Kidney capillary endothelial cell (primary cell): ENCODE measurements around the gene PPP1R1B.

ENCODE experiments used
- DNase-seq: peaks from one replicate; pipeline ENCODE4 v3.0.0-alpha.2; 2018; ENCODE audit warnings: low spot score

Gene PPP1R1B

GRCh38 chr17:39684369-39685192, 57.8 kb downstream of the PPP1R1B start:
- no peak for DNase-seq
